Islet of Langerhans (tissue), 1 donor: ENCODE results near the gene TCAP.
"Not testable (repeated sequence)": the region's sequence is repeated elsewhere in the genome, so short reads cannot be mapped to it uniquely, and the experiment has no call there.

Experiments
- FAIRE-seq: peaks from one replicate; lab custom pipeline; 2011; peaks lifted over from hg19 to GRCh38; lab: Jason Lieb, UNC

TCAP gene

DNA sequence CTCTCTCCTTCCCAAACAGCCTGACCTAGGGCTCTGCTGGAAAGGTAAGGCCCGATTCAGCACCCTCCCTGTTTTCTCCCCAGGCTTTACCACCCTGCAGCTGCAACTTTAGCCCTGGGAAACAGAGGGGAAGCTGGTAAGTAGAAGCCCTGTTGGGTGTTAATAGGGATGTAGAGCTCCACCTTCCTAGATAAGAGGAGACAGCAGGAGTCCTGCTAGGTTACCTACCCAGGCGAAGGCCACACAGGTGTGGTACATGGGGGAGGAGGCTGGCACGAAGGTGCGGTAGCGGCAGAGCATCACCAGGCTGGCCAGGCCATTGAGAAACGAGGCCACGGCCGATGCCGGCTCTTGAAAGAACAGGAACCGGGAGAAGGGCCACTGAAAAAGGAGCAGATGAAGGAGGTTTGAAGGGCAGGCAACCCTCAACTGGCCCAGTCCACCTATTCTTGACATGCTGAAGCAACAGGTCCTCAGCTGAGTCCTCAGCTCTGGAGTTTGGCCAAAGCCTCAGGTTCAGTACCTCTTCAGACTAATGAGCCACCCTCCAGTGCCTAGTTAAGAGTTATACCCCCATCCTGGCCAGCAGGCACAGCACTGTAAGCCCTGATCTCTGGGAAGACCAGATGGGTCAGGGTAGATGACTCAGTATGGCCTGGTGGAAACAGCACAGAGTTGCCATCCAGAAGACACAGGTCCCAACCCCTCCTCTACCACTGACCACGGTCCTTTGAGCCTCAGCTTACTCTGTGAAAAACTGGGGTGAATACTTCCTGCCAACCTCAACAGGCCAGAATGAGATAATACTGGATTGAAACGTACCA, 19.4 kb downstream of the TCAP start:
- FAIRE-seq: no peak

DNA sequence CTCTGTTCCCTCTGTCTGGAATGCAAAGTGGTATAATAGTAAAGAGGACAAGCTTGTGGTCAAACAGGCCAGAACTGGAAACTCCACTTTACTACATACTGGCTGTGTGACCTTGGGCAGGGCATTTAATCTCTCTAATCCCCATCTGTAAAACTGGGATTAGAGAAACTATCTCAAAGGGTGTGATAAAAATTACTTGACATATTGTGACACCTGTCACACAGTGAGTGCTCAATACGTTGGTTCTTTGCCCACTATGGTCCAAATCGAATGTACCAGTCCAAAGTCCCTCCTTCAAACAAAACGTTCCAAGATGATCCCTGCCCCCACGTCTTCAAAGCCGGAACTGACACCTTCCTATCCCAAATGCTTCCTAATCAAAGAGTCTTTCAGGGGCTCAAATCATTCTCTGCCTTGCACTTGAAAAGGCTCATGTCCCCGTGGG, 22.0 kb downstream of the TCAP start:
- FAIRE-seq: no peak

DNA sequence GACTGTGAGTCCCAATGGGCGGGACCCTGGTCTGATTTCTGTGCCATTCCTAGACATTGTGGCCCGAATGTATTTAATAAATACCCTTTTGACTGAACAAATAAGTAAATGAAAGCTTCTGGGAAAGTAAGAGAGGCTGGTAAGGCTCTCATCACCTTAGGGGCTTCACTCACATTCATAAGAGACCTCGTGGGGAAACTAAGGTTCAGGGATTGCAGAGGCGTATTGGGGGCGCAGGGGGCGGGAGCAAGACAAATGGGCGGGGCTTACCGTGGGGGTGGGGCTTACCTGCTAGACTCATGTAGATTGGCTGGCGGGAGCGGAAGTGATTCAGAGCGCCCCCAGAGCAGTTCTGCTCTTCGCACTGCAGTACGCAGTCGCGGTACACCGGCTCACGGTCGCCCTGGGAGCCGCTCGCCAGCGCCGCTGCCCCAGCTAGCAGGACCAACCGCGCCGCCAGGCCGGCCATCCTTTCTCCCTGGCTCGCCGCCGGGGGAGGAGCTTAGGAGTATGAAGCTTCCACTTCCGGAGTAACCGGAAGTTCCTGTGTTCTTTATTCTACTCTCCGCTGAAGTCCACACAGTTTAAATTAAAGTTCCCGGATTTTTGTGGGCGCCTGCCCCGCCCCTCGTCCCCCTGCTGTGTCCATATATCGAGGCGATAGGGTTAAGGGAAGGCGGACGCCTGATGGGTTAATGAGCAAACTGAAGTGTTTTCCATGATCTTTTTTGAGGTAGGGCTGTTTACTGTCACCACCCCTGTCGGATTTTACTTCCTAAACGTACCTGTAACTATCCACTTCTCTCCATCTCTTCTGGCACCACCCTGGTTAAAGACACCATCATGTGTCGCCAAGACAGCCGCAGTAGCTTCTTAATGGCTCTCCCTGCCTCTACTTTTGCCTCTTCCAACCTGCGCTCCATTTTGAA, 22.7 kb downstream of the TCAP start, which contains the start of gene PGAP3:
TSS of gene PGAP3 (minus strand) at position 512 of the 929 bp plus-strand sequence. CDS start at position 469, 43 bp downstream.
- peak; percentile 45 for FAIRE-seq

DNA sequence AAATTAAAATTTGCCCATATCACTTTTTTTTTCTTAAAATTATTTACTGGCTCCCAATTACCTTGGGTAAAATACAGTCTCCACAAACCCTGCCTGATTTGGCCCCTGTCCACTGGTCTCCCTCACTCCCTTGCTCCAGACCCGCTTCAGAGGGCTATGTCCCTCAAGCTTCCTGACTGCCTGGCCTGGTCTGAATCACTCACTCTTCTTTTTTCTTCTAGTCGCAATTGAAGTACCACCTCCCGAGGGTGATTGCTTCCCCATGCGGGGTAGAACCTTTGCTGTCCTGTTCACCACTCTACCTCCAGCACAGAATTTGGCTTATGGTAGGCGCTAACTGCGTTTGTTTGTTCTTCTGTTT, 23.3 kb downstream of the TCAP start:
- FAIRE-seq: no peak

DNA sequence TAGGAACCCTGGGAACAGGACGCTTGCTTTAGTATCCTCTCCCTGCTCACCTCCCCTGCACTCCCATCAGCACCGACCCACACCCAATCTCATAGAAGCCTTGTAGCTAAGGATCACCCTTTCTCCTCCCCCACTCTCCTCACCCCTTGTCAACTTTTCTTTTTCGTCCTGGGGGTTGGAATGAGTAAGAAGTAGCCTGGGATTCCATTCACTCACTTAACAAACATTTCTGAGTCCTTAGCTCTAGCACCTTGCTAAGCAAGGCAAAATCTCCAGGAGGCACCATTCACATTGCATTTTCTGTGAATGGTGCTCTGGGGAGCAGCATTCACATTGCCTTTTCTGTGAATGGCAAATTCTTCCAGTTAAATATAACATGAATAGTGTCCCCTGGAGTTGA, 23.8 kb downstream of the TCAP start:
- no peak for FAIRE-seq

DNA sequence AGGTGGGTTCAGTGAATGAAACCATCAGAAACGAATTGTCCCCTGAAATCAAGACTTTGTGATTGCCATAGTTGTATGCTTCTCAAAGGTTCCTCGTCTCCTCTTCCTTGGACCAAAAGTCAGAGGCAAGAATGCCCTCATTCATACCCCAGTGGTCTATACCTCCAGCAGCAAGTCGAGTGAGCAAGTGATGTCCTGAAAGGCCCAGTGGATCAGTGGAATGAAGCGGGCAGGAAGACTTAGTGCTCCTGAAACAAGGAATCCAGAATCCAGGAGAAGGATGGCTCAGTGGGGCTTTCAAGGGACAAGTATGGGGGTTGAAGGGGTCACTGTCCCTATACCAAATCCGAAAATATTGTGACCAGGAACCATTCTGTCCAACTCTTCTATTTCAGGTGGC, 29.4 kb downstream of the TCAP start:
- FAIRE-seq: no peak

DNA sequence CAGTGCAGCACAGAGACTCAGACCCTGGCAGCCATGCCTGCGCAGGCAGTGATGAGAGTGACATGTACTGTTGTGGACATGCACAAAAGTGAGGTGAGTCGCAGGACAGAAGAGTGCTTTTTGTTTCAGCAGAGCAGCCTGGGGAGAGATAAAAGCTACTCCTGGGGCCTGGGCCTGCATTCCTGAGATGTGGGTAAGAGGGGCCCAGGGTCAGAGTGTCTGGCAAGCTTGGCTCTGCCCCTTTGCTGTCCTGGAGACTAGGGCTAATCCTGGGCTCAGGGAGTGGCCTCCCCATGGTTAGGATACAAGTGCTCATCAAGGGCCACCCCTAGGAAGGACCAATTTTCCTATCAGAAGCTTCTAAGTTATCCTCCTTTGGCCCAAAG, 29.9 kb downstream of the TCAP start:
- FAIRE-seq: no peak

DNA sequence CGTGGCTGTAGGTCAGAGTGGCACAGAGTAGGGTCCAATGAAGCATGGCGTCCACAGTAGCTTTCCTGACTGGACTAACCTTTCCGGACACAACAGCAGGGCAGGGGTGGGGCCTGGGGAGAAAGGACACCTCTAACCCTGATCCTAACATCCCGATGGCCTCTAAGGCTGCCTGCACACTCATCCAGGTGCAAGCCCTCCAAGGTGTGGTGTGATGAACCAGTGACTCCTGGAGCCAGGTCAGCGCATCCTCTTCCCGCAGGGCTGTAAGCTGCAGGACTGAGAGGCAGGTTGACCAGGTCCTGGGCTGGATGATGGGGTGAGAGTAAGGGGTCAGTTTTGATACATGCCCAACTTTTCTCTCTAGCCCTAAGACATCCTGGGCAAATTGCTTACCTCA, 31.6 kb downstream of the TCAP start:
- no peak for FAIRE-seq

DNA sequence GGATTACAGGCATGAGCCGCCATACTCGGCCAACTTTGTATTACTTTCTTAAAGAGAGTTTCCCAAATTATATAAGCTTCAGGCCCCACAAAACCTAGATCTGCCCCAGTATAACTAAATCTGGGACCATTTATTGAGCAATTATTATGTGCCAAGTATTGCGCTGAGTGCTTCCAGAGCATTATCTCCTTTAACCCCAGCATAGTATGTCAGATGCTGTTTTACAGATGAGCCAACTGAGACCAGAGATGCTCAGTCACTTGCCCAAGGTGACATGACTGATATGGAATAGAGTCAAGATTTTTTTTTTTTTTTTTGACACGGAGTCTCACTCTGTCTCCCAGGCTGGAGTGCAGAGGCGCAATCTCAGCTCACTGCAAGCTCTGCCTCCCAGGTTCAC, 32.8 kb downstream of the TCAP start:
- FAIRE-seq: no peak

DNA sequence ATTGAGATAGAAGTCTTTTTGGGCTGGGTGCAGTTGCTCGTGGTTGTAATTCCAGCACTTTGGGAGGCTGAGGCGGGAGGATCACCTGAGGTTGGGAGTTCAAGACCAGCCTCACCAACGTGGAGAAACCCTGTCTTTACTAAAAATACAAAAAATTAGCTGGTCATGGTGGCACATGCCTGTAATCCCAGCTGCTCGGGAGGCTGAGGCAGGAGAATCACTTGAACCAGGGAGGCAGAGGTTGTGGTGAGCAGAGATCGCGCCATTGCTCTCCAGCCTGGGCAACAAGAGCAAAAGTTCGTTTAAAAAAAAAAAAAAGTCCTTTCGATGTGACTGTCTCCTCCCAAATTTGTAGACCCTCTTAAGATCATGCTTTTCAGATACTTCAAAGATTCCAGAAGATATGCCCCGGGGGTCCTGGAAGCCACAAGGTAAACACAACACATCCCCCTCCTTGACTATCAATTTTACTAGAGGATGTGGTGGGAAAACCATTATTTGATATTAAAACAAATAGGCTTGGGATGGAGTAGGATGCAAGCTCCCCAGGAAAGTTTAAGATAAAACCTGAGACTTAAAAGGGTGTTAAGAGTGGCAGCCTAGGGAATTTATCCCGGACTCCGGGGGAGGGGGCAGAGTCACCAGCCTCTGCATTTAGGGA, 34.1 kb downstream of the TCAP start:
- FAIRE-seq: not testable (repeated sequence)

DNA sequence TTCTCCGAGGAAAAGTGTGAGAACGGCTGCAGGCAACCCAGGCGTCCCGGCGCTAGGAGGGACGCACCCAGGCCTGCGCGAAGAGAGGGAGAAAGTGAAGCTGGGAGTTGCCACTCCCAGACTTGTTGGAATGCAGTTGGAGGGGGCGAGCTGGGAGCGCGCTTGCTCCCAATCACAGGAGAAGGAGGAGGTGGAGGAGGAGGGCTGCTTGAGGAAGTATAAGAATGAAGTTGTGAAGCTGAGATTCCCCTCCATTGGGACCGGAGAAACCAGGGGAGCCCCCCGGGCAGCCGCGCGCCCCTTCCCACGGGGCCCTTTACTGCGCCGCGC, 34.6 kb downstream of the TCAP start, which contains the start of gene ERBB2:
TSS of gene ERBB2 (plus strand) at position 247 of the 330 bp plus-strand sequence. CDS start 175 bp downstream, outside the sequence.
- FAIRE-seq: no peak

DNA sequence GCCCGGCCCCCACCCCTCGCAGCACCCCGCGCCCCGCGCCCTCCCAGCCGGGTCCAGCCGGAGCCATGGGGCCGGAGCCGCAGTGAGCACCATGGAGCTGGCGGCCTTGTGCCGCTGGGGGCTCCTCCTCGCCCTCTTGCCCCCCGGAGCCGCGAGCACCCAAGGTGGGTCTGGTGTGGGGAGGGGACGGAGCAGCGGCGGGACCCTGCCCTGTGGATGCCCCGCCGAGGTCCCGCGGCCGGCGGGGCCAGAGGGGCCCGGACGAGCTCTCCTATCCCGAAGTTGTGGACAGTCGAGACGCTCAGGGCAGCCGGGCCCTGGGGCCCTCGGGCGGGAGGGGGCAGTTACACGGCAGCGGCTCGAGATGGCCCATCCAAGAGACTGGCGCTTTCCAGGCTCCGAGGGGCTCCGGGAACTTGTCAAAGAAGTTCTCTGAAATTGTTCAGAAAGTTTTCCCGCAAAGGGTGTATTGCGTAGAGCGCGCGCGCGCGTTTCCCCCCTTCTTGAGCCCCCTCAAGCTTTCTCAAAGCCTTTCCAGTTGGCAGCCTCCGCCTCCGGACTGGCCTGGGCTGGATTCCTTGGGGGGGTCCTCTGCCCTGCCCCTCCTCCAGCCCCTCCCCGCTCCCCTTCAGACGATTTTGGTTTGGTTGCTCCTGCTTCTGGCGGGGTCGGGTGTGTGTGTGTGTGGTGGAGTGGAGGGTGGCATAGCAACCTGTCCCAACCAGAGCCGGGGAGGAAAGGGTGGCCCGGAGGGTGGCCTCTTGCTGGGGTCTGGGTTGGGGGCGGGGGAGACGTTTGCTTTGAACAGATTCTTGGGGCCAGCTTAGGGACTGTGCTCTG, 35.2 kb downstream of the TCAP start:
- no peak for FAIRE-seq

DNA sequence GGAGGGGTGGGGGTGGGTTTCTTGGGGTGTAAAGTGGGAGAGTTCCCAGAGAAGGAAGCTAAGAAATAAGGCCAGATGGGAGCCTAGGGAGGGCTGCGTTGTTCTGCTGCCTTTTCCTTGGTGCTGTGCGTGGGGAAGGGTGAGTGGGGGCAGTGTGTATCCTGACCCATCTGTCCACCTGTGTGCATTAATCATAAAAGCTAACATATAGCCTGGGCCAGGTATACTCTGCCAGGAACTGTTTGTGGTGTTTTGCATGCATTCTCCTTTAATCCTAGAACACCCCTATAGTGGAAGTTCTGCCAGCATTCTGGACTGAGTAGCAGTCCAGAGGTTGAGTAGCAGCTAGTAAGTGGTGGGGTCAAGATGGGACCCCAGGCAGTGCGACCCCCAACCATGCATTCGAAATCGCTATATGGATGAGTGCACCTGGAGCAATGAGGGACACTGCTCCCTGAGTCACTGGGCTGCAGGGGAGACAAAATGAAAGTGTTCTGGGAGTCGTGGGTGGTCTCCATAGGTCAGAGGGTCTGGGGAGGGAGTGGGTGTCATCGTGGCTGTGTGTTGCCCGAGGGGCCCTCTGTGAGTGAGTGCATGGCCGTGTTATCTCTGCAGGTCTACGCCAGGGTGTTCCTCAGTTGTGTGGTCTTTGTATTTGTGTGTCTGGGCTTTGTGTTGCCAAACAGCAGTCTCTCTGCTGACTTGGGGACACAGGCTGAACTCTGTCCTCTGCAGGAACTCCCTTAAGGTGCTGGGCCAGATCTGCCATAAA, 36.0 kb downstream of the TCAP start:
- FAIRE-seq: no peak

DNA sequence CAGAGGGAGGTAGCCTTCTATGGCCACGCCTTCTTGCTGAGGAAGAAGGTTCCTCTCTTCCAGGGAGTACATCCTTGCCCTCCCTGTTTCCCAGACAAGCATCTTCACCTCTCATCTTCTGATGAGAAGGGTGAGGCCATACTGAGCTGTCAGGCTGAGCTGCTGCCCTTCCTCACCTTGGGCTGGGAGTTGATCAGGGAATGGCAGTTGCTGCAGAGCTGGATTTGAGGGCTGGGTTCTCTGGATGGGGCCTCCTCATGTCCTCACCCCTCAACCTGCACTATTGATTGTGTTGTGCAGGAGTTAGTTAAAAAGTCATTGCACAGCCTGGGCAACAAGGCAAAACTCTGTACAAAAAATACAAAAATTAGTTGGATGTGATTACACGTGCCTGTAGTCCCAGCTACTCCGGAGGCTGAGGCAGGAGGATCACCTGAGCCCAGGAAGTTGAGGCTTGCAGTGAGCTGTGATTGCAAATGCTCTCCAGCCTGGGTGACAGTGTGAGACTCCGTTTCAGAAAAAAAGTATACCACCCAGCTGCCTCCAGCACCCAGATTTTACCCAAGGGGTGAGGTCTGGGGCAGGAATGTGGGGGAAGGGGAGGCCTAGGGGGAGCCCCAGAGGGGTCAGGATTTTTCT, 36.8 kb downstream of the TCAP start:
- no peak for FAIRE-seq

DNA sequence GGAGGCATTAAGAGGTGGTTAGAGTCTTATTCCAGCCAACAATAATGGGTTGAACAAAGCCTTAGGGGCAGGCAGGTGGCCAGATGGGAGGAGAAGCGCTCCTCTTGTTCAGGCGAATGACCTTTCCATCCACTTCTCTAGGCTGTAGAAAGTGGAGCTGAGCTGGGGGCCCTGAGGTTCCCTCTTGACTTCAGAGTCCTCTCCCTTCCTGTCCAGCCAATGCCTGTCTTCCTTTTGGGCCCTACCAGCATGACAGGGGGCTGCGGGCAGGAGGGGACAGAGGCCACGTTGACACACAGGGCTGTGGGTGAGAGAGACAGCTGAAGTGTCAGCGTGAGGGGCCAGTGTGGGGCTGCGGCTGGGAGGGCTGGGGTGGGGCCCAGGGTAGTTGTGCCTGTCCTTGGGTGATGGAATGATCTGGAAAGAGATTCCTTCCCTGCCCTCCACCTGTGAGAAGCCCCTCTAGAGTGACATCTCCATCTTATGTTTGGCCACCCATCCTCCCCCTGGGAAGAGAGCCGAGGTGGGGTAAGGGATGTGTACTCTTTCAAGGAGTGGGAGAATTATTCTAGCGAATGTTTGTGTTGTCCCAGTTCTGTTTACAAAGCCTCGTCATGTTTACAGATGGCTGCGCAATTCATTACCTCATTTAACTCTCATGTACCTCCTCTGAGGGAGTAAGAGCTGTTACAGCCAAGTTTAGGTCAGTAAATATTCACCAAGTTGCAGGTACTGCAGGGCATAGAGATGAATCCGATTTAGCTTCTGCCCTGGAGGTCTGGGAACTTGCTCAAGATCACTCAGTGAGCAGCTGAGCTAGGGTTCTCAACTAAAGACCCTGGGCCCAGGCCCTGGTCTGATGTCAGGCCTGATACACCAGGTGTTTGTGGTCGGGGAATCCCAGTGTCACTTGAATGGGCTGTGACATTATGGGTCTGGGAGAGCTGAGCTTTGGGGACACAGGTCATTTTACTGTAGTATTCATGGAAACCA, 38.0 kb downstream of the TCAP start:
- FAIRE-seq: no peak

DNA sequence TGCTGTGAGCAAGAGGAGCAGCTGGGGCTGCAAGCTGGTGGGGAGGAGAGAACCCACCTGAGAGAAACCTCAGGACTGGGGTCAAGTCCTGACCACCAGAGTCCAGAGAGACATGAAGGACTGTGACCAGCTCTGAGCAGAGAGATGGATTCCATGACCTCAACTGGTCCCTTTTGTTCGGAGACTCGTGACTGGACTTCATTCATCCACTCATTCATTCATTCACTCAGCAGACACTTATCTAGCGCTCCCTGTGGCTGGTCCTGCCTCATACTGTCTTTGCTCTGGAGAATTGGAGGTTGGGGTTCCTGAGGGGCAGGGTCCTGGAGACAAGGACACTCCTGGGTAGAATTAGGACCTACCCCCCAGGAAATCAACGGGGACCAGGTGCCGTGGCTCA, 38.8 kb downstream of the TCAP start:
- FAIRE-seq: no peak

DNA sequence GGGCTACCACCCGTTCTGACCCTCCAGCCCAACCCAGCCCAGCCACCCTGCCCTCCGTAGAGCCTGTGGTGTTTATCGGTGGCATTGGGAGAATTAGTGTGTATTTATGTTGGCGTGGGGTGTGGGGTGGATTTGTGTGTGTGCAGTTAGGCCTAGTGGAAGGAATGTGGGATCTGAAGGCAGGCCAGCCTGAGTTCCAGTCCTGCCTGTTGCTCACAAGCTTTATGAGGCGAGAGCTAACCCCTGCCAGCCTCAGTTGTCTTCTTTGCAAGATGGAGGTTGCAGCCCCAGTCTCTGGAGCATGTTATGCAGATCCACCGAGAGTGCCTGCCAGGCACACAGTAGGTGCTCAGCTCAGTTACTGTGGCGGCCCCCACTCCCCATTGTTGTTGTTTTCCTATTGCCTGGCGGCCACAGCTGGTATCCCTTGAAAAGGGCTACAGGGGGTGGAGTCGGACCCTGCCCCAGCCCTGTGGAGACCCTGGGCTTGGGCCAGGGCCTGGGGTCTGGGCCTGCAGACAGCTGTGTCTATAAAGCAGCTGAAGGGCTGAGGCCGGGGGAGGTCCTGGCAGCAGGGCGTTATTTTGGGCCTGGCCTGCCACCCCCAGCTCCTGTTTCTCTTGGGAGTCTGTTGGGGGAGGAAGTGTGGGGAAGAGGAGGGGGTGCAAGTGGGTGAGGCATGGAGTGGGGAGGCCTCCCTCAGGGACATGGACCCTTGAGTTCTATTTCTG, 39.8 kb downstream of the TCAP start:
- FAIRE-seq: no peak

DNA sequence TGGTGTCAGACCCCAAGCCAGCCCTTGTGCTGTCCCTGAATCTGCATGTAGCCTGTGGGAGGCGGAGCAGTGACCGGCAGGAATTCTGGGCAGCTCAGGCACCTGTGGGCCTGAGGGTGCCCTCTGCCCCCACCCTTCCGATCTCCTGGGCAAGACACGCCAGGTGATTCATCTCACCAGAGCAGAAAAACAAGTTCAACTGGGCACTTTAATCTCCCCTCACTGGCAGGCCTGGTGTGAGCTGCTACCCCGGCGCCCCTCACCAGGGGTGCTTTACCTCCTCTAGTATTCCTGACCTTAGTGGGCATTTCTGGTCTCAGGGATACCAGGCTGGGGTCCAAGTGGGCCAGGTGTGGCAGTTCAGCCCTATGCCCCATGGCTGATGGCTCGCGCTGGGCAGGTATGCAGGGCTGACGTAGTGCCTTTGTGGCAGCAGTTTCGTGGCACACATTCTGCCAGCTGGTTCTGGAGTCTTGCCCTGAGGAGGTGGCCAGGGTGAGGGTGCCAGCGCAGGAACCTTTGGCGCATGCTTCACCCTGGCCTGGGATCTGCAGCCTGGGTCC, 40.7 kb downstream of the TCAP start:
- no peak for FAIRE-seq
